Gastroesophageal sphincter (tissue), 3 donors: ENCODE data around the gene MTA1.

Experiments used
- EP300 ChIP-seq: sonication (generic); formaldehyde crosslinking; IDR thresholded peaks from one replicate; pipeline ENCODE4 v1.6.1; 2017; ENCODE audit warnings: antibody characterized with exemption, mild to moderate bottlenecking
- POLR2A ChIP-seq, 2 donors: fragments of 450-650 bp; IDR thresholded peaks; one replicate each; pipeline ENCODE4 v1.6.1; 2017; ENCODE audit warnings: antibody characterized with exemption in 2 of 2, mild to moderate bottlenecking in 2 of 2, moderate library complexity in 1 of 2
- POLR2AphosphoS5 ChIP-seq: sonication (generic); formaldehyde crosslinking; IDR thresholded peaks from one replicate; pipeline ENCODE4 v1.6.1; 2017; ENCODE audit warnings: antibody characterized with exemption
- TF ChIP-seq, protein P1 (sequence below), 4 experiments: fragments of 200-600 bp in 2 of 4; fragments of 450-650 bp in 2 of 4; sonication (generic) in 1 of 4; IDR thresholded peaks; one replicate each; pipeline ENCODE4 v1.5.1; 2017 to 2019; ENCODE audit warnings: antibody characterized with exemption in 4 of 4, mild to moderate bottlenecking in 2 of 4, moderate library complexity in 2 of 4

GRCh38 chr14:105503296-105503640 lies 83.6 kb downstream of the MTA1 start:
- TF ChIP-seq, protein P1, sequence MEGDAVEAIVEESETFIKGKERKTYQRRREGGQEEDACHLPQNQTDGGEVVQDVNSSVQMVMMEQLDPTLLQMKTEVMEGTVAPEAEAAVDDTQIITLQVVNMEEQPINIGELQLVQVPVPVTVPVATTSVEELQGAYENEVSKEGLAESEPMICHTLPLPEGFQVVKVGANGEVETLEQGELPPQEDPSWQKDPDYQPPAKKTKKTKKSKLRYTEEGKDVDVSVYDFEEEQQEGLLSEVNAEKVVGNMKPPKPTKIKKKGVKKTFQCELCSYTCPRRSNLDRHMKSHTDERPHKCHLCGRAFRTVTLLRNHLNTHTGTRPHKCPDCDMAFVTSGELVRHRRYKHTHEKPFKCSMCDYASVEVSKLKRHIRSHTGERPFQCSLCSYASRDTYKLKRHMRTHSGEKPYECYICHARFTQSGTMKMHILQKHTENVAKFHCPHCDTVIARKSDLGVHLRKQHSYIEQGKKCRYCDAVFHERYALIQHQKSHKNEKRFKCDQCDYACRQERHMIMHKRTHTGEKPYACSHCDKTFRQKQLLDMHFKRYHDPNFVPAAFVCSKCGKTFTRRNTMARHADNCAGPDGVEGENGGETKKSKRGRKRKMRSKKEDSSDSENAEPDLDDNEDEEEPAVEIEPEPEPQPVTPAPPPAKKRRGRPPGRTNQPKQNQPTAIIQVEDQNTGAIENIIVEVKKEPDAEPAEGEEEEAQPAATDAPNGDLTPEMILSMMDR (IDR thresholded peaks at IDR 0.05), result no peak
- TF ChIP-seq POLR2AphosphoS5, result no peak
- no peak for TF ChIP-seq POLR2A (IDR thresholded peaks at IDR 0.05)
- no peak for TF ChIP-seq EP300
